ENCODE results near the gene KSR2. TPM values are rescaled to one million over a fixed set of nuclear protein-coding genes. Genes with fewer than 3 reads are reported as not detected.

The KSR2 gene
- total and polyA plus RNA-seq, 2 of the 13 experiments (the other 11 are each of a cell fraction or from before 2014, with no cell fraction given): 0.02 TPM; not detected in 1

GRCh38 chr12:118016424-118017264 lies 47.9 kb upstream of the KSR2 start, which contains the start of gene RFC5 (continued):
- TF ChIP-seq ETS1 (CRISPR knock-in tag; IDR thresholded peaks at IDR 0.05): no peak
- TF ChIP-seq NR2C2 (CRISPR knock-in tag; IDR thresholded peaks at IDR 0.05; ENCODE audit: borderline replicate concordance): peak; percentile 86
- TF ChIP-seq KMT2A (CRISPR knock-in tag; IDR thresholded peaks at IDR 0.05): peak; percentile 90
- no peak for TF ChIP-seq GTF2F1 (IDR thresholded peaks at IDR 0.05; ENCODE audit: low read length)
- TF ChIP-seq ZNF772 (CRISPR knock-in tag; IDR thresholded peaks at IDR 0.05): peak; percentile 41; the same call in 1 of the 2 replicates
- no peak for TF ChIP-seq FOXJ3 (CRISPR knock-in tag; IDR thresholded peaks at IDR 0.05; ENCODE audit: borderline replicate concordance)
- TF ChIP-seq ZNF710 (CRISPR knock-in tag; IDR thresholded peaks at IDR 0.05; ENCODE audit: borderline replicate concordance): peak; percentile 58; the same call in 1 of the 2 replicates
- no peak for TF ChIP-seq RAD51 (IDR thresholded peaks at IDR 0.05; ENCODE audit: borderline replicate concordance)
- TF ChIP-seq PATZ1 (CRISPR knock-in tag; IDR thresholded peaks at IDR 0.05): no peak
- TF ChIP-seq MTA1 (CRISPR knock-in tag; IDR thresholded peaks at IDR 0.05; ENCODE audit: borderline replicate concordance): no peak; the same call in 1 of the 2 replicates
- TF ChIP-seq KDM5A (IDR thresholded peaks at IDR 0.05; ENCODE audit: borderline replicate concordance, low read length): peak; percentile 81
- TF ChIP-seq ELF1 (CRISPR knock-in tag; IDR thresholded peaks at IDR 0.05): peak; percentile 92
- peak; percentile 78; the same call in 1 of the 2 replicates for TF ChIP-seq ZNF205 (CRISPR knock-in tag; IDR thresholded peaks at IDR 0.05)
- peak; percentile 35 for TF ChIP-seq HNRNPLL (IDR thresholded peaks at IDR 0.05; ENCODE audit: low read depth, low read length, poor library complexity, severe bottlenecking)
- TF ChIP-seq ZNF280D (CRISPR knock-in tag; IDR thresholded peaks at IDR 0.05): no peak
- TF ChIP-seq SP5 (CRISPR knock-in tag; IDR thresholded peaks at IDR 0.05; ENCODE audit: borderline replicate concordance, low read depth): peak; percentile 74
- no peak for TF ChIP-seq SNAI1 (CRISPR knock-in tag; IDR thresholded peaks at IDR 0.05; ENCODE audit: borderline replicate concordance)

All from HepG2 (cell line).